HG02938 (cell line): ENCODE data around the gene CFAP46.
"Not testable (repeated sequence)": the region's sequence is repeated elsewhere in the genome, so short reads cannot be mapped to it uniquely, and the experiment has no call there.

ENCODE experiments used
- ATAC-seq: cut with Tn5 transposase; IDR thresholded peaks from one replicate; pipeline ENCODE4 v1.9.1; 2021; ENCODE audit warnings: mild to moderate bottlenecking, moderate library complexity; ENCODE audit not compliant: unreplicated experiment

The CFAP46 gene

DNA sequence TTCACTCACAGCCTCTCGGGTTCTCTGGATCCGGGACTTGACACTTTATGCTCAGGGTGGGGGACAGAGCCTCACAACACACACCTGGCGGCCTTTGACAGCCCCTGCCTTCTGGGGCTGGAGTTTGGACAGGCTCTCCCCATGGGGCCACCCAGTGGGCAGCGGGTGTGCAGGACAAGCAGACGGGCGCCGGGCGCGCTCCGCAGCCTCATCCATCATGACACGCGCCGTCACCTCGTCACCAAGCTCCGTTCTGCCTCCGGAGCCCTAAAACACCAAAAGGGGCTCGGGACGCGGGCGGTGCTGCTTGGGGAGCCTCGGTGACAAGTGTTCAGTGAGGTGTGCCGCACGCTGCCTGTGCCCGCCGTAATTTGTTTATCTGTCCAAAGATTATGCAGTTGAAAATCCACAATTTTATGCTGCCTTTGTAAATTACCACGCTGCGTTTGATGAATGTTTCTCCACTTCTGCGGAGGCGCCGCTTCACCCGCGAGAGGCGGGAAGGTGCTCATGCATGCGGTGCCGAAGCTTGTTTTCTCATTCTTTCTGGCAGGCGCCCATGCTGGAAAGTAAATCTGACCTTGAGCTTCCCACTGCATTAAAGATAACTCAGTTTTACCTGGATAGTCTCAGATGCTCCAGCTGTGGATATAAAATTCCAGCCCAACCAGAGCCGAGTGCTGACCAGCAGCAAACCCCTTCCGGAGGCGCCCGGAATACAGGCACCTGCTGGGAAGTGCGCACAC, 162.6 kb downstream of the CFAP46 start:
- ATAC-seq = no peak

DNA sequence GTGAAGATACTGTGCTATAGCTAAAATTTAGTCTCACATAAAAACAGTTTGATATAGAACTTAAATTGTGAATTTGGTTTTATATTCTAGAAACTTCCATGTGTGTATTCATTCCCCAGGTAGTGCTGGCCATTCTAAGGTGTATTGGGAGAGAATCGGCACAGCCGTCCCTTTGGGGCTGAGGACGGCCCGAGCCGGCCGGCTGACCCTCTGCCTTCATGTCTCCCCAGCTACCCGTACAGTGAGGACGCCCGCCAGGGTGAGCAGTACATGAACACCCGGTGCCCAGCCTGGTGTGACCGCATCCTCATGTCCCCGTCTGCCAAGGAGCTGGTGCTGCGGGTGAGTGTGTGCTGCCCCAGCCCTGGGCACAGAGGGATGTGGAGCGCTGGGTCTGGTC, 164.9 kb downstream of the CFAP46 start:
- no peak for ATAC-seq

DNA sequence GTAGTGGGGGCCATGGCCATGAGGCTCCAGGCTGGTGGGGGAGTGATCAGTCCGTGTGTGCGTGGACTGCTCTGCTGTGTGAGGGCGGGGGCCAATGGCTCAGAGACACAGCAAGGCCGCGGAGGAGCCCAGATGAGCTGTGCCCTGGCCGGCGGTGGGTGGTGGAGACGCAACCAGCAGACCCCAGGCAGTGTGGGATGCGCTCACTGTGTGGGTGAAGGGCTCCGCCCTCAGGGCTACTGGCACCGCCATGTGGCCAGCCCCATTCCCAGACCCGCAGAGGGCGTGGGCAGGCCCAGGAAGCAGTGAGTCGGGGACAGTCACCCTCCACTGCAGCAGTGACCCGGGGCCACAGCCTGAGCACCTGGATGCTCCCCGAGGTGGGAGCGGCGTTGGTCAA, 165.5 kb downstream of the CFAP46 start:
- no peak for ATAC-seq

DNA sequence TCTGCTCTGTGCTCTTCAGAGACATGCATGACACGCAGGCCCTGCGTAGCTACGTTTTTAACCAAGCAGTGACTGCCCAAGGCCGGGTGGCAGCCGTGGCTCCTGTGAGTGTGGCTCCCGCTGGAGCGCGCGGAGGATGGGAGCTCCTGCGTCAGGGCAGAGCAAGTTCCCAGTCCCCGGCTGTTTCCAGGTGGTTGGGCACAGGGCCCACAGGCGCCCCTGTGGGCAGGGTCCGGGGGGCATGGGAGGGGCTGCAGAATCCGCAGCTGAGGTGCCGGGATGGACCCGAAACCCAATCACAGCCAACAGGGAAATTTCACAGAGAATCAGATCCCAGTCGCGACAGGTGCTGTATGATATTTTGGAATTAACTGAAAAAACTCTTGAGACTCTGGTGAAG, 166.2 kb downstream of the CFAP46 start:
- ATAC-seq = no peak

DNA sequence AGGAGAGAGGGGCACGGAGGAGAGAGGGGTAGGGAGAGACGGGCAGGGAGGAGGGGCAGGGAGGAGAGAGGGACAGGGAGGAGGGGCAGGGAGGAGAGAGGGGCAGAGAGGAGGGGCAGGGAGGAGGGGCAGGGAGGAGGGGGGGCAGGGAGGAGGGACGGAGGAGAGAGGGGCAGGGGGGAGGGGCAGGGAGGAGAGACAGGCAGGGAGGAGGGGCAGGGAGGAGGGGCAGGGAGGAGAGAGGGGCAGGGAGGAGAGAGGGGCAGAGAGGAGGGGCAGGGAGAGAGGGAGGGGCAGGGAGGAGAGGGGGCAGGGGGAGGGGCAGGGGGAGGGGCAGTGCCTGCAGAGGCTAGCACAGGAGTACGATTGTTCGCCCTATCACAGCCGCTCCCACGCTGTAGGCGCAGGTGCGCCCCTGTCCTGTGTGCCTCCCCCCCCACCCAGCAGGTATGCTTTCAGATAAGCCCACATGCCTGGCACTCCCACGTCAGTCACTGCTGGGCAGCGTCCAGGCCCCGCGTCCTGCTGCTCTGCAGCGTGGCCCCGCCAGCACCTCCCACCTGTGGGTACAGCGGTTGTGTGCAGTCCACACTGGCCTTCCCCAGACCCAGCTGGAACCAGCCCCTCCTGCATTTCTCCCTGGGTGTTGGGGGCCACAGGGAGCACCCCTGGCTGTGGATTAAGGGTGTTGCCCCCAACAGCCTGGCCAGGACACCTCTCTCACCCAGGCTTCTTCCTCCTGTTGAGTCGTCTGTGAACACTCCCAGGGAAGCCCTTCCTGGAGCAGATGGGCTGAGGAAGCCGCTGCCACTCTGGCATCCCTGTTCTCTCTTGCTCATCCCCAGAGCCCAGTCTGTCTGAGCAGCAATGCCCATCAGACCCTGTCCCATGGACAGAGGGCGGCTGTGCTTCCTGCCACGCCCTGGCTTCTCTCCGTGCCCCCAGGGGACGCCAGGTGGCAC, 167.2 kb downstream of the CFAP46 start:
- ATAC-seq = no peak

DNA sequence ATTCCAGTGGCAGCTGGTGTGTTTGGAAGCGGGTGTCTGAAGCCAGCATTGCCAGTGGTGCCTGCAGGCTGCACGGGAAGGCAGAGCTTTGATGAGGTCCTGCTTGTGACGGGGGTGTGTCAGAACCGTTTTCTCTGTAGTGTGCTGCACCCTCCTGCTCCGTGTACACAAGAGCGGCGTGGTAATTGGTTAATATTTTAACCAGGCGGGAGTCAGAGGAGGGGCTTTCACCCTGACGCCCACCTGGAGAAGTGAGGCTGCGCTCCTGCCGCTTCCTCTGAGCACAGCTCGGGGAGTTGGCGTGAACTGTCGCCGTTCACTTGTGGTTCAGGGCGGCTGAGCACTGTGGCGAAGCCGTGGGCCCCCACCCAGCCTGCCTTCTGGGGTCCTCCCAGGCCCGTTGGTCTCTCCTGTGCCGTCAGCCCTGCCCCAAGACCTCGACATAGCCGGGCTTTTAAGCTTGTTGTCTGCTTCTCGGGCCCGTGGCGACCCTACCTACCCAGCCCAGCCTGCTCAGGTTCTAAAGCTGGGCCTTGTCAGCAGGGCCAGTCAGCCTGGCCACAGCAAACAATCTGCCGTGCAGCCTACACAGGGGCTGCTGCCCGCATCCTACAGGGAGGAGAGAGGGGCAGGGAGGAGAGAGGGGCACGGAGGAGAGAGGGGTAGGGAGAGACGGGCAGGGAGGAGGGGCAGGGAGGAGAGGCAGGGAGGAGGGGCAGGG, 168.0 kb downstream of the CFAP46 start:
- no peak for ATAC-seq

DNA sequence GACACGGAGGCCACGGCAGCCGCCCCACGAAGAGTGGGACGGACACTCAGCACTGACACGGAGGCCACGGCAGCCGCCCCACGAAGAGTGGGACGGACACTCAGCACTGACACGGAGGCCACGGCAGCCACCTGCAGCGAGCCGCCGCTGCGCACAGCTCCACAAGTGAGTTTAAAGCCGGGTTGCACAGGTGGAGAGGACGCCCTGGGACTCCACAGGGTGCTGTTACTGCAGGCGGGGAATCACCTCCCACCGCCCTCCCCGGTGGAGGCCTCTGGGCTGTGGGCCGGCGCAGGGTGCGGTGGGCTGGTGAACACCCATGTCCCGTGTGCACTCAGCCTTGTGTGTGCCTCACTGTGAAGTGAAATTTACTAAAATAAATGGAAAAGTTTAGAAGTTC, 169.6 kb downstream of the CFAP46 start:
- not testable (repeated sequence) for ATAC-seq

DNA sequence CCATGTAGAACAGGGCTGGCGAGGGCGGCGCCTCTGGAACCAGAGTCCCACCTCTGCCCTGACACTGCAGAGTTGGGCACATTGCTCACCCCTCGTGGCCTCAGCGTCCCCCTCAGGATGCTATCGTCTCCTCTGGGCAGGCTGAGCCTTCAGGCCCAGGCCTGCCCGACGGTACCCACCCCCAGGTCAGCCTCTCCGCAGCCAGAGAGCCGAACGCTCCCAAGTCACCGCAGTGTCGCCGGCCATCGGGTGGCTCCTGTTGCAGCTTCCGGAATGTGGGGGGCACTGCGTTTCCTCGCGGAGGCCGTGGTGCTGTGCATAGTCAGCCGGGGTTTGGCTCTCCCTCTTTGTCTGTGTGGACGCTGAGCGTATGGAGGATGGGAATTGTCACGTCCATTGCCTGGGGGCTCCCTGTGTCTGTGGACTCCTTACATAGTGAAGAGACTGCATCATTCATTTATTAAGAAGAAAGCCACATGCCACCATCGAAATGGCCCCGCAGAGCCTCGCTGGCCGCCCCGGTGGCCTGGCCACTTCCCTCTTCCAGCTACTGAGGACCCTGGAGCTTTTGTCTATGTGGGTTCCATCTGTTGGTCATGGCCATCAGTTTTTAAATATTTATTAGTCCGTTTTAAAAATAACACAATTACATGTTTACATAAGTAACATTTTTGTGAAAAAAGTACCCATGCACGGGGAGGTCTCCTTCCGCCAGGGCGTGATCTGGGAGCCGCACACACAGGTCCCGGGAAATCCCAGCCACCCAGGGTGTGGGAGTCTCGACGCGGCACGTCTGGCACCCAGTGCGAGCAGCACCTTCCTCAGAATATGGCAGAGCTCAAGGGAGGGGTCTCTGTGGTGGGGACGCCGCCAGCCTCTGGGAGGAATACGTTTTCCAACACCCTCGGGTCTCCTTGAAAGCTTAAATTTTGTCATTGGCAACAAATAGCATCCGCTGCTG, 172.0 kb downstream of the CFAP46 start:
- no peak for ATAC-seq

DNA sequence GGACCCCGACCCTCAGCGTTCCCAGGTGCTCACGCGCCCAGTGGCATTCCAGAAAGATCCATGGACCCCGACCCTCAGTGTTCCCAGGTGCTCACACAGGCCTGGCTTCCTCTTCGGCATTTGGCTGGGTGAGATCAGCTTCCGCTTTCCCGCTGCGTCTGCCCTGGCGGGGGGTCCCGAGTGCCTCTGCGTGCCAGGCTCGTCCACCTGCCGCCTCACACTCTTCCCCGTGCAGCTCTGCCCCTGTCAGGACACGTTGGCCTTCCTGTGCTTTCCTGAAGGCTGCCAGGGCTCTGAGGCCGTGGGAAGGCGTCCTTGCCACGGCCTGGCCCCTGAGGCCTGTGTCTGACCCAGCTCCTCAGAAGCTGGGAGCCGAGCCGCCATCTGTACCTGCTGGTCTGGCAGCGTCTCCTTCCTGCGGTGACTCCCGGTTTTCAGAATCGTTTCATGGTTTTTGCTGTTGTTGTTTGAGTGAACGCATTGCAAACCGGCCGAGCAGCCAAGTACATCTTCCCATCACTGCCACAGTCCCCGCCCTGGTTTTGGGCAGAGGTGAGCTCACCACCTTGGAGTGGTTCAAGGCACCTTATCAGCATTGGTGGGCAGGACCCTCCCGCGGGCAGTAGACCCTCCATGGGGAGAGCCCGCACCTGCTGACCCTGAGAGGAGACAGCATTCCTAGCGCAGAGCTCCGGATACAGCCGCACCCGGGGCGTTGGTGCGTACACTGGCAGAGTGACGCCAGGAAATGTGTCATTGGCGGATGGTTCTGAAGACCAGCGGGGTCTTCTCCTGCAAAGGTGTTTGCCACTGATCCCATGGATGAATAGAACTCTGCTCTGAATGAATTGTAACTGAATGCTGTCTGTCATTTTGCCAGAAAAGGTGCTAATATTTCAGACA, 173.8 kb downstream of the CFAP46 start:
- ATAC-seq = no peak

DNA sequence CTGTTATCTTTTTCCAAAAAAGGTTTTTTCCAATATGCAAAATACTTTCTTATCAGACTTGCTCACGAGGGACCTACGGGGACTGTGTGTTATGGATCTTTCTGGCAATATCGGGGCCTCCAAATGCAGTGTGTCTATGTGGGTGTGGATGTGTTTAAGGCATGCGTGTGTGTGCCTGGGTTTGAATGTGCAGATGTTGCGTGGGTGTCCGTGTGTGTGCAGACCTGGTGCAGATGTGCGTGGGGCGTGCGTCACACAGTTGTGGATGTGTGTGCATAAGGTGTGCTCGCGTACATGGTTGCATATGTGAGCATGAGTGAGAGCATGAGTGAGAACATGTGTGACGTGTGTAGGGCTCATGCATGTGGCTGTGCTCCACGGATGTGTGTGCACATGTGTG, 176.1 kb downstream of the CFAP46 start:
- no peak for ATAC-seq

DNA sequence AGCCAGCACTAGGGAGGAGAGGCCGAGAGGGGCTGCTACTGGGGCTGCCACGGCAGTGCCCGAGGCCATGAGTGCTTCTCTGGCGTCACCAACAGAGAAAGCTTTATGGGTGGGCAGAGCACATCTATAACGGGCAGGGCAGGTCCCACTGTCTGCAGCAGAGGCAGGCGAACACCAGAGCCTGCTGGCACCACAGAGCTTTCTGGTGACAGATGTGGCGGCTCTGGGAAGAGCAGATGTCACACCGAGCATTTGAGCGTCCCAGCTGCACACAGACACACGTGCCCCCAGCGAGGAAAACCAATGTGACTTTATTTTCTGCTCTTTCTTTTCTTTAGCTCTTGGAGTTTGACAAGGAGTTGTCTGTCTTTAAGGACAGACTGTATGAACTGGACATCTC, 176.9 kb downstream of the CFAP46 start:
- ATAC-seq = no peak

DNA sequence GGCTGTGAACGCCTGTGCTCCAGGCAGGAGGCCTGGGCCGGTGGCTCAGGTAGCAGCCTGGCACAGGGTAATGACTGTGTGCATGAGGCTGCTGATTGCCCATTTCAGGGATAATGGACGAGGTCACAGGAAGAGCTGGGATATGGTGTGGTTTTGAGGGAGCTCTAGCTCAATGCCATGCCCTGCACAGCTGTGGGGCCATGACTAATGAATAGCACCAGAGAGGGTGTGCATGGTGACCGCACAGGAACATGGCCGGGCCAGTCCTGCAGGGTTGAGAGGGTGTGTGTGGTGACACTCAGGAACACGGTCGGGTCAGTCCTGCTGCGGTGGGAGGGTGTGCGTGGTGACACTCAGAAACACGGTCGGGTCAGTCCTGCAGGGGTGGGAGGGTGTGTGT, 178.3 kb downstream of the CFAP46 start:
- no peak for ATAC-seq

DNA sequence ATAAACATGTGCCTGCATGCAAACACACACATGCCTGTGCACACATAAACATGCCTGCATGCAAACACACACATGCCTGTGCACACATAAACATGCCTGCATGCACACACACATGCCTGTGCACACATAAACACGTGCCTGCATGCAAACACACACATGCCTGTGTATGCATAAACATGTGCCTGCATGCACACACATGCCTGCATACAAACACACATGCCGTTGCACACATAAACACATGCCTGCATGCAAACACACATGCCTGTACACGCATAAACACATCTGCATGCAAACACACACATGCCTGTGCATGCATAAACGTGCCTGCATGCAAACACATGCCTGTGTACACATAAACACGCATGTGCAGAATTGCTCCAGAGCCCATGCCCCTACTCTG, 178.8 kb downstream of the CFAP46 start:
- ATAC-seq = no peak

DNA sequence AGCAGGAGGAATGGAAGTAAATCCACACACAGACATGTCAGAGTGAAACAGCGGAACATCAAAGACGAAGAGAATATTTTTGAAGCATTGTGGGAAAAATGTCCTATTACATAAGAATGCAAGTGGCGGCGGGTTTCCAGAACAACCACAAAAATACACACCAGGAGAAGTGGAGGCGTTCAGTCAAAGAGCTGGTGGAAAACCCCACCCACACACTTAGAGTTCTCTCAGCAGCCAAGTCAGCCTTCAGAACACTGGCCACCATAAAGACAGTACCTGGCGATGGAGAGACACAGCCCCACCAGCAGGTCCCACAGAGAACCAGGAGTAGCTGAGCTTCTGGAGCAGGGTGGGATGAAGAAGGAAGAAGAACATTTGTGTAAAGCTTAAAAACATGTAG, 180.1 kb downstream of the CFAP46 start:
- no peak for ATAC-seq

DNA sequence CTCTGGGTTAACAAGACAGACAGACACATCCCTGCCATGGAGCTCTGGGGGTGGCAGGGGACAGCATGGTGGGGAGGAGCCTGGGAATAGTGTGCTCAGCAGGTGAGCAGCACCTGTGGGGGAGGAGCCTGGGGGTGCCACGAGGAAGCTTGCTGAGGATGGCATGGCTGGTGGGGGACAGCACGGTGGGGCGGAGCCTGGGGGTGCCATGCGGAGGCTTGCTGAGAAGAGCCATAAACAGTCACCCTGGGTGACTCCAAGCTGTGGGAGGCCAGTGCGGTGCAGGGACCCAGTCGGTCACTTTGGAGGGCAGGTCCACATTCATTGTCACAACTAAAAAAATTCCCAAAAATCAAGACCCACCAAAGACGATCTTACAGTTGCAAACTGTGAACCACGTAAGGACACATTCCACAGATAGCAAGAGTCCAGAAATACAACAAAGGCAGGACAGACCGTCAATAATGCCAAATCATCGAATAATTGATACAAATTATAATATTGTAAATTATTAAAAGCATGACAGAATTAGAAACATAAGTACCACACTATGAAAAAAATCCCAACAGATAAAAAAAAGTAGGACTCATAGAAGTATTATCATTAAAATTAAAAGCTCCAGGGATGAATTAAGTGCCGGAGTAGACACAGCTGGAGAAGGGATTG, 180.8 kb downstream of the CFAP46 start:
- ATAC-seq = no peak

DNA sequence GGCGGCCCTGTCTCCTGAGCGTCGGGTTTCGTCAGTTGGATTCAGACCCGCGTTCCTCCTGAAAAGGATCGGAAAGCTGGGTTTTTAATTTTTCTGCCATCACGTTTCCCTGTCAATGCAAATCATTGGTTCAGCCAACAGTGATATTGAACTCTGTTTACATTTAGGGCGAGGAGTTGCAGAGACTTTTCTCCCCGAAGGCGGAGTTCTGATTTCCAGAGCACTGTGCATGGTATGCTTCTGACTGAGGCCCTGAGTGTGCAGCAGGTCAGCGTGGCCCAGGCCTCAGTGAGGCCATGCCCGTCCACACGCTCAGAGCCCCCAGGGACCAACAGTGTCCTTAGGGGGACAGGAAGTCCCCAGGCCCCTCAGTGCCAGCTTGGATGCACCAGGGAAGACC, 183.5 kb downstream of the CFAP46 start:
- no peak for ATAC-seq
